Activated T-helper 1 cell treated with anti-CD3 and anti-CD28 coated beads, Interleukin-12 subunit alpha, Interleukin-12 subunit beta, Interleukin-2, Interleukin-4 antibody, amounts not matched to agents 30 ng/mL and 10 ng/mL and 1 ng/mL, durations not matched to agents 14 hours and 24 hours and 36 hours (primary cell): ENCODE measurements around the gene UNC5A. TPM values are rescaled to one million over a fixed set of nuclear protein-coding genes. Genes with fewer than 3 reads are reported as not detected.
"Not testable (repeated sequence)": the region's sequence is repeated elsewhere in the genome, so short reads cannot be mapped to it uniquely, and the experiment has no call there.

Source experiments
- DNase-seq: peaks from one replicate; pipeline ENCODE4 v3.0.0; 2021; ENCODE audit warnings: low spot score
- H3K27ac Mint-ChIP-seq: one replicate; pipeline ENCODE4 v1.8.0; 2021; ENCODE audit warnings: mild to moderate bottlenecking, mixed read lengths
- H3K27me3 Mint-ChIP-seq: one replicate; pipeline ENCODE4 v1.8.0; 2022; ENCODE audit warnings: mild to moderate bottlenecking, moderate library complexity, mixed read lengths; ENCODE audit not compliant: insufficient read depth
- H3K36me3 Mint-ChIP-seq: one replicate; pipeline ENCODE4 v1.8.0; 2021; ENCODE audit warnings: low read depth, mixed read lengths
- H3K4me1 Mint-ChIP-seq: one replicate; pipeline ENCODE4 v1.8.0; 2021; ENCODE audit warnings: low read depth, mixed read lengths
- H3K4me3 Mint-ChIP-seq: one replicate; pipeline ENCODE4 v1.8.0; 2021; ENCODE audit warnings: mild to moderate bottlenecking, moderate library complexity, mixed read lengths
- H3K9me3 Mint-ChIP-seq: one replicate; pipeline ENCODE4 v1.8.0; 2021; ENCODE audit warnings: mixed read lengths
- intact Hi-C: fragments of 100-400 bp; cut with micrococcal nuclease; formaldehyde crosslinking; loops from one replicate; pipeline ENCODE4 v1.15.1; 2024
- total RNA-seq: library from RNA; stranded (reverse); gene quantifications from 2 replicates; pipeline ENCODE4 v1.2.3, GENCODE V29; 2022

Gene UNC5A
- total RNA-seq, 1 donor from 2014 or later = not detected

DNA sequence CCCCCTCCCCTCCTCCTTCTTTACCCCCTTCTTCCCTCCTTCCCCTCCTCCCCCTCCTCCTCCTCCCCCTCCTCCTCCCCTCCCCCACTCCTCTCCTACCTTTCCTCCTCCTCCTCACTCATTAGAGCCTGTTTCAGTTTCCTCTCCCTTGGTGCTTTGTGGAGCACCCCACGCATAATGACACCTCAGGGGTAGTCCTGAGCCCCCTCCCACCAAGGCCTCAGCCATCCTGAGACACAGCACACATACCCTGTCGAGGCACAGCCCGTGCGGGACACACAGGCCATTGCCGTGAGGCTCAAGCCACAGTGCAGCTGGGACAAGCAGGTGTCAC is 53.4 kb downstream of the UNC5A start:
- no peak overlapping the region for H3K4me3 Mint-ChIP-seq
- intact Hi-C loops = no loop called here
- peaks cover 21% of the 10 kb centered on the region for H3K27me3 Mint-ChIP-seq
- no peaks in the 10 kb centered on the region for H3K36me3 Mint-ChIP-seq
- no peaks in the 10 kb centered on the region for H3K9me3 Mint-ChIP-seq
- no peaks in the 10 kb centered on the region for H3K4me1 Mint-ChIP-seq
- no peak for DNase-seq
- H3K27ac Mint-ChIP-seq = no peak overlapping the region

- Mint-ChIP-seq H3K27me3 (peaks cover 21% of the 10 kb centered on the region), H3K4me3 (no peak overlapping the region), H3K9me3 (no peaks in the 10 kb centered on the region), H3K4me1 (no peaks in the 10 kb centered on the region), H3K27ac (no peak overlapping the region), H3K36me3 (no peaks in the 10 kb centered on the region)
- intact Hi-C loops = no loop called here
- DNase-seq = no peak
Measured at GRCh38 chr5:176864755-176865154, 54.4 kb downstream of the UNC5A start.

DNA sequence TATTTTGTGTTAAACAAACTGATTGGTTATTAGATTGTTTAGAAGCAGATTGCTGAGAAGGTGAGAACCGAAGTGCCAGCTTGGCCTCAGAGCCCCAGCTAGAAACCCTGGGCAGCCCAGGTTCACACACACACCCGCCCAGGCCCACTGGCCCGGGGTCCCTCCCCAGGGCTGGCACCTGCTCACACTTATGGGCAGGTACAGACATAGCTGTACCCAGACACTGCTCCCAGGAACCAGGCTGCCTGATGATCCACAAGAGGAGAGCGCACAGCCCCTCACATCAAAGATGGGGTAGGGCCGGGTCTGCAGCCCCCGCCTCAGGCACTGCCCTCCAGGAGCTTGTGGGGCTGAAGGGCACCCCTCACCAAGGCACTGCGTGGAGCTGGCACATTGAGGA is 55.6 kb downstream of the UNC5A start:
- peaks cover 5% of the 10 kb centered on the region for H3K9me3 Mint-ChIP-seq
- no peak for DNase-seq
- H3K4me1 Mint-ChIP-seq = no peaks in the 10 kb centered on the region
- H3K4me3 Mint-ChIP-seq = no peak overlapping the region
- peaks cover 21% of the 10 kb centered on the region for H3K27me3 Mint-ChIP-seq
- intact Hi-C loops = no loop called here
- no peaks in the 10 kb centered on the region for H3K36me3 Mint-ChIP-seq
- no peak overlapping the region for H3K27ac Mint-ChIP-seq

DNA sequence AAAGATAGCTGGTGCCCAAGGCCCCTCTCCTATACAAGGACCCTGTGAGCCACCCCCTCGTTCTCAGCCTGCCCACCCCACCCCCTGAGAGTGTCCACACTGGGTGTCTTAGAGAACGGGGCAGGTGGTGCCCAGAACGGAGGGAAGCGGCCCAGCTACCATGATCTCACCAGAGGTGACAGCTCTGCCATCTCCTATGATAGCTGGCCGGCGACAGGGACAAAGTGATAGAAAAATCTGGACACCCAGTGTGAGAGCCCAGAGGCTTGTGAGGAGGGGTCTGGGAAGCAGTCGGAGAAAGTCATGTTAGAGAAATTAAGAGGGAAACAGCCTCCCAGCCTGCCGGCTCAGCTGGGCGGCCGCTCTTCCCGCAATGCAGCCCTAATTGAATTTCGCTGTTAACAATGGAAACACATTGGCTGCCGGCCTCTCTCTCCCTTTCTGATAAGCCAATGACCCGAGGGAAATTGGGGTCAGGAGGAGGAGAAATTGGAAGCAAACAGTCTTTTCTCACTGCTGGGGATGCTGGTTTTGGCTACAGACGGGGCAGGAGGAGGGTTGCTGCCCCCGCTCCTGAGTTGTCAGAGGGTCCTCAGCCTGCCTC is 56.5 kb downstream of the UNC5A start:
- Mint-ChIP-seq H3K27ac (no peak overlapping the region), H3K9me3 (peaks cover 5% of the 10 kb centered on the region), H3K4me1 (no peaks in the 10 kb centered on the region), H3K27me3 (peaks cover 21% of the 10 kb centered on the region), H3K4me3 (no peak overlapping the region), H3K36me3 (no peaks in the 10 kb centered on the region)
- intact Hi-C loops = no loop called here
- no peak for DNase-seq

- no peak overlapping the region for H3K27ac Mint-ChIP-seq
- no peaks in the 10 kb centered on the region for H3K4me1 Mint-ChIP-seq
- peaks cover 19% of the 10 kb centered on the region for H3K27me3 Mint-ChIP-seq
- no peak for DNase-seq
- H3K4me3 Mint-ChIP-seq = no peak overlapping the region
- intact Hi-C loops = no loop called here
- peaks cover 8% of the 10 kb centered on the region for H3K9me3 Mint-ChIP-seq
- peaks cover 2% of the 10 kb centered on the region for H3K36me3 Mint-ChIP-seq
Measured at GRCh38 chr5:176868126-176868525, 57.8 kb downstream of the UNC5A start.

- Mint-ChIP-seq H3K27ac (no peak overlapping the region), H3K27me3 (peaks cover 16% of the 10 kb centered on the region), H3K9me3 (peaks cover 10% of the 10 kb centered on the region), H3K4me3 (no peak overlapping the region), H3K4me1 (no peaks in the 10 kb centered on the region), H3K36me3 (peaks cover 3% of the 10 kb centered on the region)
- no peak for DNase-seq
- intact Hi-C loops = no loop called here
Measured at GRCh38 chr5:176868731-176869130, 58.4 kb downstream of the UNC5A start.

DNA sequence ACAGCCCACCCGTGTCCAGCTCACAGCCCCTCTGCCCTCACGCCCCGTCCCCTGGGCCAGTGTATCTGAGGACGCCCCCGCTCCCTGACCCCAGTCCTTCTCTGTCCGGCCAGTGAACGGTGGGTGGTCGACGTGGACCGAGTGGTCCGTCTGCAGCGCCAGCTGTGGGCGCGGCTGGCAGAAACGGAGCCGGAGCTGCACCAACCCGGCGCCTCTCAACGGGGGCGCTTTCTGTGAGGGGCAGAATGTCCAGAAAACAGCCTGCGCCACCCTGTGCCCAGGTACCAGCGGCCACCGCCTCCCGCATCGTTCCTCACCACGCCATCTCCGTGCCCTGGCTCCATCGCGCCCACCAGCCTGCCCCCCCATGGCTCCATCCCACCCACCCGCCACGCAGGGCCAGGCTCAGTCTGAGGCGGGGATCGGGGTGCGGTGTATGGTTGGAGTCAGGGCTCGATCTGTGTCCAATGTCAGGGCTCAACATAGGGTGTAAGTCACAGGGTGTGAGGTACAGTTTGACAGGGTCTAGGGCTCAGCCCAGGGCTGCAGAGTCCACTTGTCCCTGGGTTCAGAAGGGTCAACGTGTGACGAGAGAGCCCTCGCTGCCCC is 59.2 kb downstream of the UNC5A start:
- H3K27me3 Mint-ChIP-seq = peaks cover 11% of the 10 kb centered on the region
- H3K36me3 Mint-ChIP-seq = peaks cover 3% of the 10 kb centered on the region
- no peak for DNase-seq
- H3K4me1 Mint-ChIP-seq = no peaks in the 10 kb centered on the region
- no peak overlapping the region for H3K4me3 Mint-ChIP-seq
- no peak overlapping the region for H3K27ac Mint-ChIP-seq
- H3K9me3 Mint-ChIP-seq = peaks cover 10% of the 10 kb centered on the region
- intact Hi-C loops = no loop called here

- intact Hi-C loops = no loop called here
- peaks cover 13% of the 10 kb centered on the region for H3K27me3 Mint-ChIP-seq
- peaks cover 3% of the 10 kb centered on the region for H3K36me3 Mint-ChIP-seq
- H3K27ac Mint-ChIP-seq = no peak overlapping the region
- peaks cover 2% of the 10 kb centered on the region for H3K4me1 Mint-ChIP-seq
- H3K9me3 Mint-ChIP-seq = peaks cover 10% of the 10 kb centered on the region
- H3K4me3 Mint-ChIP-seq = no peak overlapping the region
- DNase-seq = no peak
Measured at GRCh38 chr5:176870110-176870591, 59.8 kb downstream of the UNC5A start.

DNA sequence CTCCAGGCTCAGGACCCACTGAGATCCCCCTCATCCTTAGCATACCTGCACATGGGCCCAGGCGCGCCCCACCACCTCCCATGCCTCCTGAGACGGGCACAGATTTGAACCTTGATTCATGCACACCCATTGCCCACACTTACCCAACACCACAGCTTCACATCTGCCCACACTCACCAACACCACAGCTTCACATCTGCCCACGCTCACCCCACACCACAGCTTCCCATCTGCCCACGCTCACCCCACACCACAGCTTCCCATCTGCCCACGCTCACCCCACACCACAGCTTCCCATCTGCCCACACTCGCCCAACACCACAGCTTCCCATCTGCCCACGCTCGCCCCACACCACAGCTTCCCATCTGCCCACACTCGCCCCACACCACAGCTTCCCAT is 60.3 kb downstream of the UNC5A start:
- H3K36me3 Mint-ChIP-seq, H3K4me1 Mint-ChIP-seq, intact Hi-C loops, H3K27ac Mint-ChIP-seq, DNase-seq, H3K4me3 Mint-ChIP-seq: not testable (repeated sequence)
- peaks cover 10% of the 10 kb centered on the region for H3K9me3 Mint-ChIP-seq
- peaks cover 14% of the 10 kb centered on the region for H3K27me3 Mint-ChIP-seq

- not testable (repeated sequence) for DNase-seq
Measured at GRCh38 chr5:176872586-176872985, 62.2 kb downstream of the UNC5A start.

GRCh38 chr5:176873011-176873410 is 62.7 kb downstream of the UNC5A start:
- Mint-ChIP-seq H3K27ac (peak overlapping the region; percentile 63), H3K4me1 (peaks cover 12% of the 10 kb centered on the region), H3K9me3 (peaks cover 10% of the 10 kb centered on the region), H3K27me3 (peaks cover 12% of the 10 kb centered on the region)
- H3K4me3 Mint-ChIP-seq, H3K36me3 Mint-ChIP-seq, intact Hi-C loops, DNase-seq: not testable (repeated sequence)

More at GRCh38 chr5:176872586-176872985, 62.2 kb downstream of the UNC5A start:
- Mint-ChIP-seq H3K4me1 (peaks cover 12% of the 10 kb centered on the region), H3K9me3 (peaks cover 10% of the 10 kb centered on the region), H3K27me3 (peaks cover 12% of the 10 kb centered on the region)
- intact Hi-C loops, H3K27ac Mint-ChIP-seq, H3K36me3 Mint-ChIP-seq, H3K4me3 Mint-ChIP-seq: not testable (repeated sequence)

DNA sequence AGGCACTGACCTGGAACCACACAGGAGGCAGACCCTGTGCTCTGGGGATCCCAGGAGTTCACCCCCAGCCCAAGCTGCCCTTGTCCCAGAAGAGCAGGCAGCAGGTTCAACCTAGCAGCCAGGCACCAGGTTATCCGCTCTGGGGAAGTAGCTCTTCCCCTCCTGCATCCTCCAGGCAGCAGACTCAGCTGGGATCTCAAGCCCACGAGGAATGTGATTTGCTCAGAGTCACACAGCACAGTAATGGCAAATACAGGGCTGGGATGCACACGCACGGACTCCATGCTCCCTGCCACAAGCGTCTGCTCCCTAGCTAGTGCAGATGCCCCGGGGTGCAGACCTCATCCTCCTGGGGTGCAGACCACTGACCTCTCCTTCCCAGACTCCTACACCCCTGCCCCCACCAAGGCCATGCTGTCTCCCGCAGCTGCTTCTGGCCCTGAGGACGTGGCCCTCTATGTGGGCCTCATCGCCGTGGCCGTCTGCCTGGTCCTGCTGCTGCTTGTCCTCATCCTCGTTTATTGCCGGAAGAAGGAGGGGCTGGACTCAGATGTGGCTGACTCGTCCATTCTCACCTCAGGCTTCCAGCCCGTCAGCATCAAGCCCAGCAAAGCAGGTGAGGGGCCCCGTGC is 63.3 kb downstream of the UNC5A start:
- Mint-ChIP-seq H3K9me3 (peaks cover 10% of the 10 kb centered on the region), H3K27me3 (peaks cover 12% of the 10 kb centered on the region), H3K36me3 (peaks cover 3% of the 10 kb centered on the region), H3K27ac (peak overlapping the region; percentile 63), H3K4me3 (no peak overlapping the region), H3K4me1 (peaks cover 12% of the 10 kb centered on the region)
- DNase-seq = no peak
- intact Hi-C loops = no loop called here

- Mint-ChIP-seq H3K9me3 (peaks cover 10% of the 10 kb centered on the region), H3K4me1 (peaks cover 12% of the 10 kb centered on the region), H3K4me3 (no peak overlapping the region), H3K36me3 (peaks cover 3% of the 10 kb centered on the region), H3K27me3 (peaks cover 12% of the 10 kb centered on the region), H3K27ac (peak overlapping the region; percentile 63)
- intact Hi-C loops = no loop called here
- DNase-seq = no peak
Measured at GRCh38 chr5:176874198-176874780, 63.9 kb downstream of the UNC5A start.
